ENCODE measurements around the gene SIM2.

The SIM2 gene

DNA sequence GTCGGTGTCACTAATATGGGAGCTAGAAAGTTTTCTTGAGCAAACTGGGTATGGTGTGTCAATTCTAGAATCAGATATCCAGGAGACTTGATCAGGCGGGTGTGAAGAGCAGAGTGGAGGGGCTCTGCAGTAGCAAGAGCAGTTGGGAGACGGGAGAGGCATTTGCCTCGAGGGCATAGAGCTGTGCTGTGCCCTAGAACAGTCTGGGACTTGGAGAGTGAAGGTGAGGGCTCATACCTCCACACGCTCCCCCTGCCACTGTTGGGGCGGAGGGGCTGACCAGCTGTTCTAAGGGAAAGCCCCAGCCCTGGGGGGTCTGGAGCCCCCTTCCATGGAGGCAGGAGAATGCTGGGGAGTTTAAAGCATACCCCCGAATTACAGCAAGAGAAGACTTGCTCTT, 33.8 kb downstream of the SIM2 start:
- TF ChIP-seq, protein P1, sequence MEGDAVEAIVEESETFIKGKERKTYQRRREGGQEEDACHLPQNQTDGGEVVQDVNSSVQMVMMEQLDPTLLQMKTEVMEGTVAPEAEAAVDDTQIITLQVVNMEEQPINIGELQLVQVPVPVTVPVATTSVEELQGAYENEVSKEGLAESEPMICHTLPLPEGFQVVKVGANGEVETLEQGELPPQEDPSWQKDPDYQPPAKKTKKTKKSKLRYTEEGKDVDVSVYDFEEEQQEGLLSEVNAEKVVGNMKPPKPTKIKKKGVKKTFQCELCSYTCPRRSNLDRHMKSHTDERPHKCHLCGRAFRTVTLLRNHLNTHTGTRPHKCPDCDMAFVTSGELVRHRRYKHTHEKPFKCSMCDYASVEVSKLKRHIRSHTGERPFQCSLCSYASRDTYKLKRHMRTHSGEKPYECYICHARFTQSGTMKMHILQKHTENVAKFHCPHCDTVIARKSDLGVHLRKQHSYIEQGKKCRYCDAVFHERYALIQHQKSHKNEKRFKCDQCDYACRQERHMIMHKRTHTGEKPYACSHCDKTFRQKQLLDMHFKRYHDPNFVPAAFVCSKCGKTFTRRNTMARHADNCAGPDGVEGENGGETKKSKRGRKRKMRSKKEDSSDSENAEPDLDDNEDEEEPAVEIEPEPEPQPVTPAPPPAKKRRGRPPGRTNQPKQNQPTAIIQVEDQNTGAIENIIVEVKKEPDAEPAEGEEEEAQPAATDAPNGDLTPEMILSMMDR (IDR thresholded peaks at IDR 0.05; ENCODE audit: low read depth, low read length): no peak
- H3K4me3 ChIP-seq (ENCODE audit: low read depth, low read length): no peak overlapping the region

DNA sequence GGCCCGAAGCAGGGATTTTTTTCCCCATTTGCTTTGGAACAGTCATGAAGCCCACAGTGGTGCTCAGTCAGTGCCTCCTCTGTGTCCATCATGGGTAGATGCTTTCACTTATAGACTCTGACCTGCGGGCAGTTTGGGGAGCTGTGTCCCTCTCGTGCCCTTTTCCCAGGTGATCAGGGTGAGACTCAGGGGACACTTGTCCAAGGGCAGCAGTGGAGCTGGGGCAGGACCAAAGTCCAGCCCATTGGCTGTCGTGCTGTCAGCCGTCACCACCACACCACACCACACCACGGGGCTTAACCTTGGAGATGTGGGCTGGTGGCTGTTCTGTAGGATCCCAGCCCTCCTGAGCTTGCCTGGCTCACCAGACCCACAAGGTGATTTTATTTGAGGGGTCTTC, 34.9 kb downstream of the SIM2 start:
- TF ChIP-seq, protein P1 (IDR thresholded peaks at IDR 0.05; ENCODE audit: low read depth, low read length): no peak
- H3K4me3 ChIP-seq (ENCODE audit: low read depth, low read length): no peak overlapping the region

DNA sequence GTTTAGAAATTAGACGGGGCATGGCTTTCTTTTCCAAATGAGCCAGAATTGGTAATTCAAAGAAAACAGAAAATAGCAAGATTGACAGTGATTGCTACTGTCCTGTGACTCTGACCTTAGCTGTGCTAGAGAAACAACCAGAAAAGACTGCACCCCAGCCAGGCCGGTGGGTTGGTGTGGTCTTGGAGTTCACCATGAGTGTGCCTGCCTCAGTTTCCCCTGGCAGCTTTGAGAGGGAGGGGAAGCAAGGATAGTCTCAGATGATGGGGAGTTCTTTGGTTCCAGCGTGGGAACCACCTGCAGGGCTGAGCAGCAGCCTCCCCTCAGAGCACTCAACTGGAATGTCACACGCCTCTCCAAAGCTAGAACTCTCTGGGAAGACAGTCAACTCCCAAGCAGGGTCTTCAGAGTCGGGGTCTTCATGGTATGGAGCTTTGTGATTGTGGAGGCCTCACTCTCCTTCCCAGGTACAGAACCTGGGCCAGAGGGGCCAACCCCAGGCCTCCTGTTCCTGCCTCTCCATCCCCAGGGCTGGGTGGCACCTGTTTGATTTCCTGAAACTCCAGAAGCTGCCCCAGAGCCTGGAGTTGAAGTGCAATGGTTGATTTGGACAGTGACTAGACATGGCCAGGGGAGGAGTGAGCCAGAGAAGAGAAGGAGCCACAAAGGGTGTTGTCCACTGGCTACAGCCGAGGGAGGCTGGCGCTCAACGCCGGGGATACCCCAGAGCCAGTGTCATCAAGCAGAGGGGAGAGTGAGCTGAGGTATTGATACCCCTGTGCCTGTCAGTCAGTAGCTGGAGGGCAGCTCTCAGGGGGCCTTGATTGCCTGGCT, 35.7 kb downstream of the SIM2 start:
- TF ChIP-seq, protein P1 (IDR thresholded peaks at IDR 0.05; ENCODE audit: low read depth, low read length): no peak

DNA sequence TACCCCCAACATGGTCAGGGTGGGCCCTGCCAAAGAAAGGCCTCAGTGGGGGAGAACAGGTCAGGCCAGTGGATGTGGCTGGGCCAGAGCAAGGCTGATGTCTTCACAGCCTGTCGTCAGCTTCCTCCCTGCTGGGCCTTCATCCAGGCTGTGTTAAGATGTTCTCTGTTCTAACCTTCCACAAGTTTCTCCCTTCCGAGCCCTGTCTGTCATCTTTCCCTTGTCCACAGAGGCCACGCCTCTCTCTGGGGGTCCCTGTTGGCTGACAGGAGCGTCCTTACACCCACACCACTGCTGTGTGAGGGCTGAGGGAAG, 36.2 kb downstream of the SIM2 start:
- no peak overlapping the region for H3K4me3 ChIP-seq (ENCODE audit: low read depth, low read length)
- TF ChIP-seq, protein P1 (IDR thresholded peaks at IDR 0.05; ENCODE audit: low read depth, low read length): no peak

More for the DNA sequence above, 35.7 kb downstream of the SIM2 start:
- no peak overlapping the region for H3K4me3 ChIP-seq (ENCODE audit: low read depth, low read length)

DNA sequence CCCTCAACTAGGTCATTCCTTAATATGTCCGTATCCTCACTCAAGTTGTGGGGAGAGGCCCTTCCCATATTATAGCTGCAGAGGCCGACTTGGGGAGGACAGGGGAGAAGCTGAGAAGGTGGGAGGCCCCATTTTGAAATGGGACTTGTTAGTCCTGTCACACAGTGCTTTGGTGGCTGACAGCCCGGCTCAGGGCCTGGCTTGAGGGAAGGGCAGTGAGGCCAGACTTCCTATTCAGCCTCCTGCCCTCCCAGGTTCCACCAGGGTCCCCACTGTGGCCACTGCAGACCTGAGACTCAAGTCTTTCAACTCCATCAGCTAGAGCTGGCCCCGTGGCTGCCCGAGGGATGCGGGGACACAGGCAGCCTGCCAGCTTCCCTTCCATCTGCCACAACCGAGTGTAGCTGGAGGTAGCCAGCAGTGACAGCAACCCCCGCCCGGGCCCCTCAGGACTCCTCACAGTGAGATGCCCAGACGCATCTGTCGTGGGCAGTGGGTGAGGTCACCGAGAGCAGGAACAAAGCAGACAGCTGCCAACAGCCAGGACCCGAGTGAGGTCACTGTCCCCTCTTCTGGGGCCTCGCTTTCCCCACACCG, 36.9 kb downstream of the SIM2 start:
- TF ChIP-seq, protein P1 (IDR thresholded peaks at IDR 0.05; ENCODE audit: low read depth, low read length): no peak
- no peak overlapping the region for H3K4me3 ChIP-seq (ENCODE audit: low read depth, low read length)

DNA sequence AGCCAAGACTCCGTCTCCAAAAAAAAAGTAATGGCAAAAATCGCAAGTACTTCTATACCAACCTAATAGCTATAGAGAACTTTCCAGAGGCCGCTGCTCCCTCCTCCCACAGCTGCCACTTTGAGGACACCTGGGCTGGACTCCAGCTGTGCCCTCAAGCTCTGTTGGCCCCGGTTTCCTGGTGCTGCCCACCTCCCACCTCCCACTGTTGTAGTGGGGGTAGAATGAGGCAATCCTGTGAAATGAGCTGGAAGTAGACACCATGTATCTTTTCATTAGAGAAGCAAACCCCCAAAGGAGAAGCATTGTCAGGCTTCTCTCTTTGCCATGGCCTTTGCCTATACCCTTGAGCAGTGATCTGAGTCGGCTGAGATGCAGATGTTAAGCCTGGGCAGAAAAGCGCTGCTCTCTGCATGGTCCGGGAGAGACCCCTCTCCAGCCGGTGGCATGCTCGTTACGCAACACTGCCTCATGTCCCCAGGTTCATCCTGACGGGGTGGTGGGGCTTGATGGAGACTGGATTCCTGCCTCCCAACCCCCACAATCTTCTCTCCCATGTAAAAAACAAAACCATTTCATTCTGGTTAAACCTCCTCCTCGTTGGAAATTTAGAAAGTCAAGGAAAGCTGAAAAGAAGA, 39.7 kb downstream of the SIM2 start:
- TF ChIP-seq, protein P1 (IDR thresholded peaks at IDR 0.05; ENCODE audit: low read depth, low read length): no peak
- no peak overlapping the region for H3K4me3 ChIP-seq (ENCODE audit: low read depth, low read length)

DNA sequence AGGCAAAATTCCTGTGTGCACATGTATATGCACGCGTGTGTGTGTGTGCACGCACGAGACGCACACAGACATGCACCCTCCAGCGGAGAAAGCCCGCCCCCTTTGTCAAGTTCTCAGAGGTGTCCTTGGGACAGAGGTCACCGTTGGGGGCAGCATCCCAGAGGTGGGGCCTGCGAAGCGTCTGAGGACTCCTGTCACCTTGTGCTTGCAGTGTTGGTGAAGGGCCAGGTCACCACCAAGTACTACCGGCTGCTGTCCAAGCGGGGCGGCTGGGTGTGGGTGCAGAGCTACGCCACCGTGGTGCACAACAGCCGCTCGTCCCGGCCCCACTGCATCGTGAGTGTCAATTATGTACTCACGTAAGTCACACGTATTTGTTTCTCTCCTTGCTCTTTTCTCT, 42.6 kb downstream of the SIM2 start:
- H3K4me3 ChIP-seq (ENCODE audit: low read depth, low read length): no peak overlapping the region
- TF ChIP-seq, protein P1 (IDR thresholded peaks at IDR 0.05; ENCODE audit: low read depth, low read length): no peak
